K562 (cell line): ENCODE data around the gene HMGN3.

Experiments used
- CTCF ChIP-seq, 3 experiments: IDR thresholded peaks in 2 of 3; conservative IDR thresholded peaks in 1 of 3; 2 replicates each; pipeline ENCODE4 v1.5.1; 2011 to 2012; ENCODE audit warnings: low read length in 3 of 3, mild to moderate bottlenecking in 3 of 3, control low read depth in 2 of 3, improper control_type of control experiment in 1 of 3, inconsistent platforms in 1 of 3, low read depth in 1 of 3, mixed read lengths in 1 of 3, moderate library complexity in 1 of 3; ENCODE audit not compliant: insufficient read depth in 2 of 3
- EZH2 ChIP-seq: IDR thresholded peaks from 2 replicates; pipeline ENCODE4 v1.6.1; 2012; ENCODE audit warnings: low read depth, mild to moderate bottlenecking, inconsistent platforms, low read length, borderline replicate concordance
- GMEB1 ChIP-seq: fragments of 250-450 bp; sonication (Bioruptor Pico); IDR thresholded peaks from 2 replicates; pipeline ENCODE4 v1.4.0; 2020; ENCODE audit warnings: mild to moderate bottlenecking
- NFYB ChIP-seq: IDR thresholded peaks from 2 replicates; pipeline ENCODE4 v1.6.1; 2011; ENCODE audit warnings: mild to moderate bottlenecking, moderate library complexity; ENCODE audit not compliant: insufficient read length; ENCODE audit errors: extremely low read depth
- REST ChIP-seq, 2 experiments: fragments of 450-650 bp; formaldehyde crosslinking in 1 of 2; IDR thresholded peaks; 2 replicates each; pipeline versions ENCODE4 v1.4.0 to v1.6.1; 2014 to 2020; ENCODE audit warnings: mild to moderate bottlenecking in 2 of 2, borderline replicate concordance in 1 of 2, low read depth in 1 of 2
- TAF1 ChIP-seq: IDR thresholded peaks from 2 replicates; pipeline ENCODE4 v1.6.1; 2011; ENCODE audit warnings: mild to moderate bottlenecking, low read length, moderate library complexity; ENCODE audit not compliant: insufficient read depth, control insufficient read depth, severe bottlenecking; ENCODE audit errors: extremely low read depth

- no peak for TF ChIP-seq EZH2
- no peak for TF ChIP-seq TAF1
- no peak for TF ChIP-seq CTCF (IDR thresholded peaks at IDR 0.05 in 2 of 3, conservative IDR thresholded peaks at IDR 0.05 in 1 of 3; ENCODE audit: insufficient read depth in 2 of 3, low read depth in 1 of 3, low read length in 3 of 3)
- no peak for TF ChIP-seq GMEB1 (CRISPR knock-in tag)
- no peak for TF ChIP-seq REST (IDR thresholded peaks at IDR 0.05; ENCODE audit: borderline replicate concordance)
- TF ChIP-seq REST (CRISPR knock-in tag; IDR thresholded peaks at IDR 0.05; ENCODE audit: low read depth) = no peak
- no peak for TF ChIP-seq NFYB
Observed at GRCh38 chr6:79280756-79281155, 46.3 kb upstream of the HMGN3 start.
